Brain microvascular endothelial cell (primary cell): ENCODE measurements around the gene ECHS1.

Experiments used
- DNase-seq: peaks from one replicate; pipeline ENCODE4 v3.0.0-alpha.2; 2020
- H3K27ac ChIP-seq: fragments of 250-450 bp; sonication (Bioruptor Pico); 2 replicates; pipeline ENCODE4 v1.5.1; 2020; ENCODE audit warnings: mild to moderate bottlenecking, moderate library complexity
- H3K27me3 ChIP-seq: fragments of 250-450 bp; sonication (Bioruptor Pico); replicated peaks from 2 replicates; pipeline ENCODE4 v1.5.1; 2020; ENCODE audit warnings: mild to moderate bottlenecking
- H3K36me3 ChIP-seq: fragments of 250-450 bp; sonication (Bioruptor Pico); replicated peaks from 2 replicates; pipeline ENCODE4 v1.5.1; 2020; ENCODE audit warnings: mild to moderate bottlenecking
- H3K4me3 ChIP-seq: 2 replicates; pipeline ENCODE4 v1.5.1; 2011; ENCODE audit warnings: low read depth, mild to moderate bottlenecking, control low read depth, low read length, moderate library complexity
- in situ Hi-C: cut with HindIII; loops from 2 replicates; pipeline ENCODE4 v1.10.0; 2017; ENCODE audit warnings: low sequenced_read_pairs, low pct_ligation_motif_present
- TF ChIP-seq, protein P1 (sequence below): IDR thresholded peaks from 2 replicates; pipeline ENCODE4 v1.5.1; 2011; ENCODE audit warnings: low read depth, mild to moderate bottlenecking, moderate library complexity, low read length, control low read depth, inconsistent platforms; ENCODE audit errors: missing control alignments

The ECHS1 gene

DNA sequence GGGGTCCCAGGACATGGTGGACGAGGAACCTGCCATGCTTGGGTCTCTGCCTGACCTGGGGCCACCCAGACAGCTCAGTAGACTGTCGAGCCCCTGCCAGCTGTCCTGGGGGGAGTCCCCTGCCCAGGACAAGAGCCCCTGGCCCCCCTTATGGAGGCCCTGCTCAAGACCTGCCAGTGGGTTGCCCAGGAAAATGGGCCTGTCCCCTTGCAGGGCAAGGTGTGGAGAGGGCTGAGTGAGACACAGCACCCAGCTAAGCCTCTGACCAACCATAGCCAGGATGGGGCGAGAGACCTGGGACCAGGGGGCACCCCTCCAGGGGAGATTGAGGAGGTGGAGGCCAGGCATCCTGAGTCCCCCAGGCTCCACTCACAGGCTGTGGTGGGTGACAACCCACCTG, 17.2 kb downstream of the ECHS1 start:
- DNase-seq, result no peak
- no peaks in the 10 kb centered on the region for H3K27me3 ChIP-seq
- no peaks in the 10 kb centered on the region for H3K36me3 ChIP-seq
- no peak overlapping the region for H3K27ac ChIP-seq
- no peak overlapping the region for H3K4me3 ChIP-seq
- TF ChIP-seq, protein P1, sequence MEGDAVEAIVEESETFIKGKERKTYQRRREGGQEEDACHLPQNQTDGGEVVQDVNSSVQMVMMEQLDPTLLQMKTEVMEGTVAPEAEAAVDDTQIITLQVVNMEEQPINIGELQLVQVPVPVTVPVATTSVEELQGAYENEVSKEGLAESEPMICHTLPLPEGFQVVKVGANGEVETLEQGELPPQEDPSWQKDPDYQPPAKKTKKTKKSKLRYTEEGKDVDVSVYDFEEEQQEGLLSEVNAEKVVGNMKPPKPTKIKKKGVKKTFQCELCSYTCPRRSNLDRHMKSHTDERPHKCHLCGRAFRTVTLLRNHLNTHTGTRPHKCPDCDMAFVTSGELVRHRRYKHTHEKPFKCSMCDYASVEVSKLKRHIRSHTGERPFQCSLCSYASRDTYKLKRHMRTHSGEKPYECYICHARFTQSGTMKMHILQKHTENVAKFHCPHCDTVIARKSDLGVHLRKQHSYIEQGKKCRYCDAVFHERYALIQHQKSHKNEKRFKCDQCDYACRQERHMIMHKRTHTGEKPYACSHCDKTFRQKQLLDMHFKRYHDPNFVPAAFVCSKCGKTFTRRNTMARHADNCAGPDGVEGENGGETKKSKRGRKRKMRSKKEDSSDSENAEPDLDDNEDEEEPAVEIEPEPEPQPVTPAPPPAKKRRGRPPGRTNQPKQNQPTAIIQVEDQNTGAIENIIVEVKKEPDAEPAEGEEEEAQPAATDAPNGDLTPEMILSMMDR, result no peak
- in situ Hi-C loops, result no loop called here

DNA sequence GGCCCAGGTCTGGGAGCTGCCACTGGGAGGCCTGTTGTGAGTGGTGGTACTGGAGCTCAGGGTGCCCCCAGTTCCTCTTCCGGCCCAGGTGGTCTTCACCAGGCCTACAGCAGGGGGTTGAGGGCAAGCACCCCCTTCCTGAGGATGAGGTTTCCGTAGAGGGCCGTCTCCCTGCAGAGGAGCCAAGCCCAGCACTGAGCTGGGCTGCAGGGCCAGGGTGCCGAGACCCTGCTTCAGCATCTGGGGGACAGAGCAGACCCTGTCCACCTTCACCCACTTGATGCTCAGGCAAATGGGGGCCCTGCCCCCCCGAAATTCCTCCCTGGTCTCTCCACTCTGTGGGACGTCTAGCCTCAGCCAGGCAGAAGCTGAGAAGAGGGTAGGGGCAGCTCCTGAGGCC, 17.9 kb downstream of the ECHS1 start:
- Histone ChIP-seq H3K27ac (no peak overlapping the region), H3K36me3 (no peaks in the 10 kb centered on the region), H3K4me3 (no peak overlapping the region), H3K27me3 (no peaks in the 10 kb centered on the region)
- no peak for DNase-seq
- in situ Hi-C loops, result no loop called here
- TF ChIP-seq, protein P1, result no peak

DNA sequence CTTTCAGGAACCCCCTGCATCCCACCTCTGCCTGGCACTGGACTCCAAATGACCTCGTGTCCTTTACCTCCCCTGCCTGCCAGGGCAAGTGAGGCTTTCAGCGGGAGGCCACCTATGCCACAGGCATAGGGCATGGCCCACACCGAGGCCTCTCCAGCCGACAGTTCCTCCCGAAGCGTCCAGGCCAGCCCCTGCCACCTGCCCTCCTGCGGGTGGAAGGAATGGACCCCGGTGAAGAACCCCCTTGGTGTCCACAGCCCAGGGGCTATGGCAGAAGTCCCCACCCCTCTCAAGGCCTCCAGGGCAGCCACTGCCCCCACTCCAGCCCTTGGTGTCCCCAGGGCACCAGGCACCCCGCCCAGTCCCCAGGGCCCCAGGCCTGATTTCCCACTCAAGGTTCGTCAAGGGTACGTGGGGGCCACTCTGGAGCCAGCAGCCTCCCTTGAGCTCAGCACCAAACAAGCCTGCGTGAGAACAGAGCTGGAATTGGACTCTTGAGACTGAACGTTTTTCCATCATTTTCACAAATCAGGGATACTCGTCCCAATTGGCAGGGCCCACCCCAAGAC, 18.4 kb downstream of the ECHS1 start:
- no peak for DNase-seq
- Histone ChIP-seq H3K27ac (no peak overlapping the region), H3K36me3 (no peaks in the 10 kb centered on the region), H3K4me3 (no peak overlapping the region), H3K27me3 (no peaks in the 10 kb centered on the region)
- TF ChIP-seq, protein P1, result no peak
- in situ Hi-C loops, result no loop called here

DNA sequence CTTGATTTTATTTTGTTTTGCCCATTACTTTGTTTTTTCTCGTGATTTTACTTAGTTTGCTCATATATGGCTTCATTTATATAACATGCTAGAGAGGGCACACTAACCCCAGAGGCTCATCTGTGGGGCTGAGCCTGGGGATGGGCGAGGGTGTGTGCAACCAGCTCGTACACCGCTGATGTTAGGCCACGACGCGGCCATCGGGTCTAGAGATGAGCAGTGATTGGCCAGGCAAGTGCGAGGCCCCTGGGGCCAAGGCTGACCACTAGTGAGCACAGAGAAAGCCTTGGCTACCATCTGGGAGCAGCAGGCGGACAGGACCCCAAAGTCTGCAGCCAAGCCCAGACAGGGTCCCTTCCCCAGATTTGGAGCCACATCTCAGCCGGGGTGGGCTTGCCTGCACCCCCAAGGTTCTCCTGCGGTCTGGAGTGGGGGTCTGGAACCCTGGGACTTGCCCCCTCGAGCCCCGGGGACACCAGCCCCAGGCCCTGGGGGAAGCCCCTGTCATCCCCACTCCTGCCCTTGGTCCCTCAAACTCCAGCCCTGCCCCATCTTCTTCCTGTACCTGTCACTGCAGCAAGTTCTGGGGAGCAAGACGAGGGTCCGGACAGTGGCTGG, 19.1 kb downstream of the ECHS1 start:
- no peaks in the 10 kb centered on the region for H3K36me3 ChIP-seq
- no peak for DNase-seq
- no peak overlapping the region for H3K27ac ChIP-seq
- no peaks in the 10 kb centered on the region for H3K27me3 ChIP-seq
- in situ Hi-C loops, result no loop called here
- TF ChIP-seq, protein P1, result no peak
- H3K4me3 ChIP-seq, result no peak overlapping the region

DNA sequence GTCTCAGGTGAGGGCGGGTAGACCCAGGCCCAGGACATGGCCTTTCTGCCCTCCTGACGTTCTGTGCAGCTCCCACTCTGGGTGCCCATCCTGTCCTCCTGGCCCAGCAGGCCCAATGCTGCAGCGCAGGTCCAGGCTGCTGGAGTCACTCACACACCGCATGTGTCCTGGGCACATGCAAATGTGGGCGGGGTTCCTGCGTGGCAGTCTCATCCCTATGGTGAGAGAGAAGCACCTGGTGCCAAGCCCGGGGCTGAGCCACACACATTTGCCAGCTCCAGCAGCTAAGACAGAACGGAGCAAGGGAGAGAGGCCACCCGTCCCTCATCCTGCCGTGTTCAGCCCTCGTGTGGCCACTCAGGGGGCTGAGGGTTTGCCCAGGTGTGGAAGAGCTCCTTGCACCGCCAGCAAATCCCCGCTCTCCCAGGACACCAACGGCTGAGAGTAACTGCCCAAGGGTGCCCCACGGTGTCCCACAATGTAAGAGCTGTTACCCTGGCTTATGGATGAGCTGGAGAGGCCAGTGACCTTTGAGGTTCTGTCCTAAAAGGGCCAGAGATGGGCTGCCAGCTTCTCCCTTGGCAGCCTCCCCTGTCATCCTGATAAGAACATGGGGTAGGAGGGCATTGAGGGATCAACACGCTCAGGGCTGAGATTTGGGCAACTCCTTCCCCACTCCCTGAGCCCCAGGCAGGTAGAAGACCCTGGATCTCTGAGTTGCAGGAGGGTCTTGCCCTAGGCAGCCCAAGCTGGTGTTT, 19.8 kb downstream of the ECHS1 start:
- Histone ChIP-seq H3K4me3 (no peak overlapping the region), H3K36me3 (no peaks in the 10 kb centered on the region)
- in situ Hi-C loops, result no loop called here

More for the DNA sequence above, 19.8 kb downstream of the ECHS1 start:
- Histone ChIP-seq H3K27me3 (no peaks in the 10 kb centered on the region), H3K27ac (no peak overlapping the region)
- DNase-seq, result no peak
- TF ChIP-seq, protein P1, result peak; percentile 10
